ENCODE data around the gene PRKD1. TPM values are rescaled to one million over a fixed set of nuclear protein-coding genes. Genes with fewer than 3 reads are reported as not detected.

PRKD1 gene
- total RNA-seq, 3 donors from 2014 or later: 0.93 to 10.2 (median 3.1) TPM

- H3K36me3 ChIP-seq (ENCODE audit: low read depth): no peaks in the 10 kb centered on the region
- ATAC-seq: no peak
- H3K4me3 ChIP-seq: no peak overlapping the region
These were observed 105.8 kb downstream of the PRKD1 start for GRCh38 chr14:29821661-29822429.

DNA sequence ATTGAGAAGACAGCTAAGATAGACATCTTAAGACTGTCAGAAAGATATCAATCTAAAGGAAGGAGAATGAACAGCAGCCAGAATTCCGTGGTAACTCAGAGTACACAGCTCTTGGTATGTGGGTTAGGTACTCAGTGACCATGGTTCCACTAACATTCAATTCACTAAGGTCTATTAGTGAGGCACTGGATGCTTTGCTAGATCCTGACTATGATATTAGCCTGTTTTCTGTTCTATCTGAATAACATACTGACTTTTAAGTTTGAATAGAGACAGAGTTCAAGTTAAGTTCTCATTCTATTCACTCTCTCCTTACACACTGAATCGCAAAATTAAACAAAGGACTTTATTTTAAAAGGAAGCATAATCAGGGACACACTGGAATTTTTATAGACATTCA, 106.4 kb downstream of the PRKD1 start:
- intact Hi-C loops (cut with DNase I, micrococcal nuclease): no loop called here
- no peaks in the 10 kb centered on the region for H3K9me3 ChIP-seq
- TF ChIP-seq CTCF (IDR thresholded peaks at IDR 0.05): no peak
- ATAC-seq (no peak), DNase-seq (no peak)
- no peaks in the 10 kb centered on the region for H3K36me3 ChIP-seq (ENCODE audit: low read depth)
- no peak overlapping the region for H3K4me3 ChIP-seq
- H3K4me1 ChIP-seq (ENCODE audit: low read depth): no peaks in the 10 kb centered on the region

More at GRCh38 chr14:29821661-29822429, 105.8 kb downstream of the PRKD1 start:
- DNase-seq: no peak
- no peaks in the 10 kb centered on the region for H3K4me1 ChIP-seq (ENCODE audit: low read depth)
- no peak for TF ChIP-seq CTCF (IDR thresholded peaks at IDR 0.05)
- H3K9me3 ChIP-seq: no peaks in the 10 kb centered on the region
- intact Hi-C loops (cut with DNase I, micrococcal nuclease): no loop called here

DNA sequence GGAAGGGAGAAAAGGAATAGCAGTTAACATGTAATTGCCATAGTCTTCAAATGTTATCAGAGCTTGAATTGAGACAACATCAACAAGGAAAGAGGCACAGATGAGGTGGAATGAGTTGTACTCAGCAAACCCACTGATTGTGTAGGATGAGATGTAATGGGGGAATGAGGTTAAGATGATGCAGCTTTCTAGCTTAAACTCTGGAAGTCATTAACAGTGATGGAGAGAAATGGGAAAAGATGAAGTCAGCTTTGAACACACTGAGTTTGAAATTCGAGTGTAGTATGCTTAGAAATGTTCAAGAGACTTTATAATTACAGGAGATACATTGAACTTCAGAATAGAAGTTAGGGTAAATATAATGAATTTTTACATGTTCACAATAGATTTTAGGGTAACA, 106.9 kb downstream of the PRKD1 start:
- intact Hi-C loops (cut with DNase I, micrococcal nuclease): no loop called here
- Histone ChIP-seq H3K4me1 (ENCODE audit: low read depth) (no peaks in the 10 kb centered on the region), H3K9me3 (no peaks in the 10 kb centered on the region), H3K4me3 (no peak overlapping the region), H3K36me3 (ENCODE audit: low read depth) (no peaks in the 10 kb centered on the region)
- DNase-seq (no peak), ATAC-seq (no peak)
- no peak for TF ChIP-seq CTCF (IDR thresholded peaks at IDR 0.05)

GRCh38 chr14:29817767-29818405, 109.8 kb downstream of the PRKD1 start:
- H3K4me3 ChIP-seq: no peak overlapping the region
- no peaks in the 10 kb centered on the region for H3K9me3 ChIP-seq
- no peak for TF ChIP-seq CTCF (IDR thresholded peaks at IDR 0.05)
- no peaks in the 10 kb centered on the region for H3K4me1 ChIP-seq (ENCODE audit: low read depth)
- intact Hi-C loops (cut with DNase I, micrococcal nuclease): no loop called here
- H3K36me3 ChIP-seq (ENCODE audit: low read depth): no peaks in the 10 kb centered on the region
- DNase-seq: no peak
- ATAC-seq: no peak

DNA sequence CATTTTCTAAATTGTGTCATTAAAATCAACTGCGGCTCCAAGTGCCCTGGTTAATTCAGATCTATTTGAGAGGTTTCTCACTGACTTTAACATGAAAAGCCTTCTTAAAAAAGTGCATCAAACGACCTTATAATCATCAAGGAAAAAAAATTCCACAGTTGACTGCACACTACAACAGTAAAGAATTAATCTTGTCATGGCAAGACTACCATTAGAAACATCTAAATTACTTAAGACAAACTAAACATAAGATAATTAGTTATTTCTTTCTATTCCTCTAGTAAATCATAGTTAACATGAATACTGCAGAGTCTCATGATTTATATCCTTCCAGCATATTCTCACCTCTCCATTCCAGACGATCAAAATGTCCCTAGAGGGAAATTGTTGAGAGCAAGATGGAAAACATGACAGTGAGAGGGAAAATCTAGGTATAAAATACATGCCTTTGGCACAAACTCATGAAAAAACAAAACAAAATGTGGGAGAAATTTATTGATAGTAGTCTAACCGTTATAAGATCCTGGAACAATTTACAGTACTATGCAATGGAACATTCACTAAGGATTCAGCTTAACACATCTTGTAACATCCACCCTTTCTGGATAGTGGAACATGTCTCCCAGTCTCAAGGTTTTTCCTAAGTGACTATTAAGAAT, 112.5 kb downstream of the PRKD1 start:
- intact Hi-C loops (cut with DNase I, micrococcal nuclease): no loop called here
- no peak for TF ChIP-seq CTCF (IDR thresholded peaks at IDR 0.05)
- H3K36me3 ChIP-seq (ENCODE audit: low read depth): no peaks in the 10 kb centered on the region

More for the DNA sequence above, 112.5 kb downstream of the PRKD1 start:
- DNase-seq (no peak), ATAC-seq (no peak)
- Histone ChIP-seq H3K9me3 (no peaks in the 10 kb centered on the region), H3K4me3 (no peak overlapping the region), H3K4me1 (ENCODE audit: low read depth) (no peaks in the 10 kb centered on the region)
